D721Med (cell line): ENCODE results near the gene STXBP5.

Source experiments
- DNase-seq: peaks from one replicate; pipeline ENCODE4 v3.0.0; 2011; ENCODE audit warnings: low spot score; ENCODE audit not compliant: insufficient read length
- FAIRE-seq: peaks from 2 replicates; lab custom pipeline; 2011; peaks lifted over from hg19 to GRCh38; lab: Jason Lieb, UNC
- TF ChIP-seq, protein P1 (sequence below): IDR thresholded peaks from 2 replicates; pipeline ENCODE4 v1.5.1; 2012; ENCODE audit warnings: mild to moderate bottlenecking, control low read depth; ENCODE audit not compliant: insufficient read depth; ENCODE audit errors: missing control alignments

Gene STXBP5

DNA sequence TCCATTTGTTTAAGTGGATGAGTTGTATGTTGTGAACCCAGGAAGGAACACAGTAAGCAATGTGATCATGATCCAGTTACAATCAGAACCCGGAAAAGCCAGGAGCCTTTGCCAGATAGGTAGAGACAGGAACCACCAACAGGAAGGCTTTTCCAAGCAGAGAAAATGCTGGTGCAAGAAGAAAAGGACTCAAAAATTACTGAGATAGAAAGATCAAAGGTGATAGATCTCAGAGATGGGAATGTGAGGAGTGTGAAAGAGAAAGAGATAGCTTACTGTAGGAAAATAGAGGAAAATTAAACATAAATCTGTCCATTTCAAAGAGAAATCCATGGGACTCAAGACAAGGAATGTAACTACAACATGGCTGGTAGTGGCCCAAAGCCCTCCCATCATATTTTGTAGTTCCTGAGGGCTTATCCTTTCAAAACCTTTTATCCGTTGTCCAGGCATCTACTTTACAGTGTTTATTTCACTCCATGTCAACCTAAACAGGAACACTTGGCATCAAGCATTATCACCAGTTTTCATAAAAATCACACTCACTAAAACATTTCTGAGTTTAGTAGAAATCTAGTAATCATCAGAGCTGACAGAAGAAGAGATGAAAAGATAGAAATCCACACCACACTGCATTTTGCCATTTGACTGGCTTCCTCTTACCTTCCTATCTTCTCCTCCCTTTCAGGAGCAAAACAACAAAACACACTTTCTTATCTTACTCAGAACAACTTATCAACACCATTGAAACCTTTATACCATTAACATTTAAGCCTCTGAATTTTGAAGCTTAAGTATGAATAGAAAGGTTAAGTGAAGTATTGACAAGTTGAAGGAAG is 44.5 kb upstream of the STXBP5 start:
- FAIRE-seq (no peak), DNase-seq (no peak)
- TF ChIP-seq, protein P1, sequence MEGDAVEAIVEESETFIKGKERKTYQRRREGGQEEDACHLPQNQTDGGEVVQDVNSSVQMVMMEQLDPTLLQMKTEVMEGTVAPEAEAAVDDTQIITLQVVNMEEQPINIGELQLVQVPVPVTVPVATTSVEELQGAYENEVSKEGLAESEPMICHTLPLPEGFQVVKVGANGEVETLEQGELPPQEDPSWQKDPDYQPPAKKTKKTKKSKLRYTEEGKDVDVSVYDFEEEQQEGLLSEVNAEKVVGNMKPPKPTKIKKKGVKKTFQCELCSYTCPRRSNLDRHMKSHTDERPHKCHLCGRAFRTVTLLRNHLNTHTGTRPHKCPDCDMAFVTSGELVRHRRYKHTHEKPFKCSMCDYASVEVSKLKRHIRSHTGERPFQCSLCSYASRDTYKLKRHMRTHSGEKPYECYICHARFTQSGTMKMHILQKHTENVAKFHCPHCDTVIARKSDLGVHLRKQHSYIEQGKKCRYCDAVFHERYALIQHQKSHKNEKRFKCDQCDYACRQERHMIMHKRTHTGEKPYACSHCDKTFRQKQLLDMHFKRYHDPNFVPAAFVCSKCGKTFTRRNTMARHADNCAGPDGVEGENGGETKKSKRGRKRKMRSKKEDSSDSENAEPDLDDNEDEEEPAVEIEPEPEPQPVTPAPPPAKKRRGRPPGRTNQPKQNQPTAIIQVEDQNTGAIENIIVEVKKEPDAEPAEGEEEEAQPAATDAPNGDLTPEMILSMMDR = no peak

DNA sequence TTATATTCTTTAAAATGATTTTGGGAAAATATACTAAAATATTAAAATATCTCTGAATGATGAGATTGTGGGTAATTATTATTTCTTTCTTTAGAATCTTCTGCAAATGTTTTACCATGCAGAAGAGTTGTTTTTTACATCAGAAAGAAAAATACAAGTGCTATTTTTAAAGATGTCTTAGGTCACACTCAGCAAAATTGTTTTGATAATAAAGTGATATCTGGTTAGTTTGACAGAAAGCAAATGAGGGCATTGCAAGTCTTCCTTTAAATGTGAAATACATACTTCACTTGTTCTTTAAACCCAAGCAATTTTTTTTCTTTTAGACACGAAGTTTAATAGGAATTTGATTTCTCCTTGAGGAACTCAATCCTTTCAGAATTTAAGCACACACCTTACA is 43.6 kb upstream of the STXBP5 start:
- TF ChIP-seq, protein P1 = no peak
- no peak for FAIRE-seq
- DNase-seq = no peak

DNA sequence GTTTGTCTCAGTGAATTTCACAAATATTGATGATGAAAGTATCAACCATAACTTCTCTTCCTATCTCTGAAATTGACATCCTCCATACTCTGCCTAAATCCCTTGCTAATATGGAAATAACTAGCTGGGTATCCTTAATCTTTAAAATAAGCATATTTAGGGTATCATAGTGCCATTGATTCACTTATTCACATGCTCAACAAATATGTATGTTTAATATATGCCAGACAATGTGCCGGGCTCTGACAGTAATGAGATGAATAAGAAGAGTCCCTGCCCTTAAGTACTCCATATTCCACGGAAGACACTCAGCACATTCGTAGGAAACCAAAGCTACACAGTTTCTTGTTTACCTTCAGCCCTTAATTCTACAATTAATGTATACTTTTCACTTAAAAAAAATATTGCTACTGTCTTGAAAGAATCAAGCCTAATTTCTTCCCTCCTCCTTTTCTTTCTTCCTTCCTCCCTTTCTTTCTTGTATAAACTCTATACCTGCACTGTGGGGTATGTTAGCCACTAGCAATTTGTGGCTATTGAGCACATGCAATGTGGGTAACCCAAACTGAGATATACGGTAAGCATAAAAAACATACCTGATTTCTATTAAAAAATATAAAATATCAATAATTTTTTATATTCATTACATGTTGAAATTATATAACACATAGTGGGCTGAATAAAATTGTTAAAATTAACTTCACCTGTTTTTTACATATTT is 42.8 kb upstream of the STXBP5 start:
- FAIRE-seq (no peak), DNase-seq (no peak)
- TF ChIP-seq, protein P1 = no peak

DNA sequence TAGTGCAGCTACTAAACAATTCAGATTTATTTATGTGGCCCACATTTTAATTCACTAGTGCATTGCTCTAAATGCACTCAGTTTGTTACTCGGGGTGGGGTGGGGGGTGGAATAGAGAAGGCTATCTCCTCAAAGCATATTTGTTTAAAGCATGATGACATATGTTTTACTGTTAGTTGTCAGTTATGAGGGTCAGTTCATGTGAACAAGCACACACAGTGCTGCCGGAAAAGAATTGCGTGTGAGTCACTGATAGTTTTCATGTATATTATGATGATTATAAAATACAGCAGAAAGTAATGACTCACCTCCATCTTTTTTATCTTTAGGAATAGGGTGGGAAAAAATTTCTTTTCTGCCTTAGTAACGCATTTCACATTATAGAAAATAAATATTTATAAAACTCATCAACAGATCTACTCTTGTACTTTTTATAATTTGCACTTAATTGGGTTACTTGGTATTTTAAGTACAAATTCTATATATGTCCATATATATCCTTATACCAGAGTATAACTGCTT is 42.2 kb upstream of the STXBP5 start:
- TF ChIP-seq, protein P1 = no peak
- DNase-seq = no peak
- no peak for FAIRE-seq

DNA sequence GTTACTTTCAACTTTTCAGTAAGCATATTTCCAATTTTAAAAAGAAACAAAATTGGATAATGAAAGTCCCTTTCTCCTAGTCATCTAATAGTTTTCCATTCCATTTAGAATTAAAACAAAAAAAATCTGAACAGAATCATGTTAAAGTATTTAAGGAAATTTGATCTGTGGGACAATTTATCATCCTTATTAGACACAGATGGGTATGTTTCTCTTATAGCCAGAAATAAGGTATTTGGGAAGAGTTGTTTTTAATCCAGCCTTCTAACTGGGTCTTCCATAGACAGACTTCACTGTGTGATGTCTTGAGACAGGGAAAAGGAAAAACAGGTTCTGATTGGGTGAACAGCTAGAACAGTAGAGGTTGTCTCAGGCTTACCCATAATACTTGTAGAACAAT is 39.5 kb upstream of the STXBP5 start:
- DNase-seq = no peak
- TF ChIP-seq, protein P1 = no peak
- FAIRE-seq = no peak

DNA sequence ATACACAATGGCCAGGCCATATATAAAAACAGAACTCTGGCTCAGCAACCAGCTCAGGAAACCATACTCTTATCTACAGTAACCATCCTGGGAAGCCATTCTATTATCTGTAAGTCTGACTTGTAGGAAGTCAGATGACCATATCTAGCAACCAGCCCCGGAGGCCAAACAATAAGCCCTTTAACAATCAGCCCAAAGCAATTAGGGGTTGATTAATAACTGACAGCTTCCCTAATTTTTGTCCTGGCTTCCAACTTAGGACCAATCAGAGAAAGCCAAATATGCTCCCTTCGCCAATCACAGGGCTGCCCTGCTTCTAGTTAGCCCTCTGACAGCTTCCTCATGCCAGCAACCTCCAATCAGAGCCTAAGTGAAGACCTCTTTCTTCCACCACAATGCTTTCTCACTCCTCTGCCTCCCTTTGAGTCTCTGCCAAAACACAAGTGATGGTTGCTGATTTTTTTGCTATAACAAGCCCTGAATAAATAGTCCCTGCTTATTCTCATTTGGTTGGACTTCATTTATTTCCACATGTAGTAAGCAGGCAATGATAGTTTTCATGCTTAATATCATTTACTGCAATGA is 37.8 kb upstream of the STXBP5 start:
- DNase-seq (no peak), FAIRE-seq (no peak)
- TF ChIP-seq, protein P1 = no peak
